Common myeloid progenitor, CD34-positive (primary cell): ENCODE results near the gene USH1C.
A peak's percentile ranks its signal among the peaks of the same experiment; 100 is the strongest.

ENCODE experiments used
- CTCF ChIA-PET: fragments of 350-600 bp; sonication (Branson Sonifier 250); formaldehyde crosslinking; loops from one replicate; lab custom pipeline; 2021; ENCODE audit warnings: antibody characterized with exemption; lab: Charles Lee
- POLR2A ChIA-PET: fragments of 350-600 bp; sonication (Branson Sonifier 250); formaldehyde crosslinking; loops from one replicate; lab custom pipeline; 2021; ENCODE audit warnings: antibody characterized with exemption; lab: Charles Lee
- DNase-seq, 3 donors: peaks; one replicate each; pipeline versions ENCODE4 v3.0.0 to v3.0.0-alpha.2; 2013
- H3K27ac ChIP-seq, 2 experiments: 1 replicate in 1 of 2; 2 replicates in 1 of 2; pipeline ENCODE4 v1.7.0; 2013; ENCODE audit warnings: inconsistent platforms in 2 of 2, low read length in 2 of 2, mild to moderate bottlenecking in 2 of 2, low read depth in 1 of 2, moderate library complexity in 1 of 2; ENCODE audit not compliant: severe bottlenecking in 2 of 2, insufficient read depth in 1 of 2, poor library complexity in 1 of 2
- H3K27me3 ChIP-seq, 5 experiments: replicated peaks in 2 of 5; 1 replicate in 3 of 5; 2 replicates in 2 of 5; pipeline versions ENCODE4 v1.6.1 to v1.7.0; 2013; ENCODE audit warnings: low read length in 4 of 5, mild to moderate bottlenecking in 2 of 5, moderate library complexity in 2 of 5, inconsistent platforms in 1 of 5; ENCODE audit not compliant: insufficient read depth in 5 of 5, control insufficient read depth in 4 of 5
- H3K36me3 ChIP-seq, 4 experiments: 1 replicate in 2 of 4; 2 replicates in 2 of 4; pipeline versions ENCODE4 v1.6.1 to v1.7.0; 2013; ENCODE audit warnings: low read length in 3 of 4, control low read depth in 1 of 4, mild to moderate bottlenecking in 1 of 4; ENCODE audit not compliant: control insufficient read depth in 4 of 4, insufficient read depth in 4 of 4
- H3K4me1 ChIP-seq, 4 experiments: 1 replicate in 3 of 4; 2 replicates in 1 of 4; pipeline versions ENCODE4 v1.6.1 to v1.7.1; 2013; ENCODE audit warnings: low read length in 3 of 4, mild to moderate bottlenecking in 3 of 4, control low read depth in 1 of 4, inconsistent platforms in 1 of 4, moderate library complexity in 1 of 4; ENCODE audit not compliant: control insufficient read depth in 4 of 4, insufficient read depth in 4 of 4; ENCODE audit errors: control extremely low read depth in 1 of 4
- H3K4me3 ChIP-seq, 7 experiments: 1 replicate in 4 of 7; 2 replicates in 3 of 7; pipeline versions ENCODE4 v1.5.1 to v1.7.0; 2013; ENCODE audit warnings: mild to moderate bottlenecking in 7 of 7, low read length in 6 of 7, moderate library complexity in 6 of 7, inconsistent platforms in 2 of 7, low read depth in 2 of 7, control low read depth in 1 of 7; ENCODE audit not compliant: insufficient read depth in 4 of 7, control insufficient read depth in 1 of 7; ENCODE audit errors: extremely low read depth in 1 of 7
- H3K9me3 ChIP-seq, 5 experiments: 1 replicate in 4 of 5; 2 replicates in 1 of 5; pipeline versions ENCODE4 v1.6.1 to v1.7.1; 2013; ENCODE audit warnings: low read length in 4 of 5, mild to moderate bottlenecking in 2 of 5, inconsistent platforms in 1 of 5, low read depth in 1 of 5, moderate library complexity in 1 of 5; ENCODE audit not compliant: control insufficient read depth in 4 of 5, insufficient read depth in 2 of 5; ENCODE audit errors: control extremely low read depth in 1 of 5
- WGBS: methylation state at CpG from one replicate; pipeline ENCODE4 v1.1.5; 2013; ENCODE audit not compliant: insufficient coverage; 5-methylcytosine and 5-hydroxymethylcytosine counted together

USH1C gene

GRCh38 chr11:17488563-17488962, 55.7 kb downstream of the USH1C start:
- Histone ChIP-seq H3K36me3 (no peaks in the 10 kb centered on the region), H3K27ac (no peak overlapping the region), H3K4me3 (no peak overlapping the region), H3K9me3 (peaks cover 0 to 2% (median 0%) of the 10 kb centered on the region in 5 experiments), H3K27me3 (peaks cover 0 to 8% (median 4%) of the 10 kb centered on the region in 5 experiments), H3K4me1 (no peaks in the 10 kb centered on the region)
- CTCF ChIA-PET: interaction anchor here (1.0 to 1.6 kb wide), 2 partner anchors 18 to 40 kb away, joined by 3 to 4 read pairs; no protein-coding TSS in a partner anchor
- WGBS: no CpG with 5 or more reads among the region's 1 CpG
- POLR2A ChIA-PET: no interaction called here
- DNase-seq: no peak

GRCh38 chr11:17486646-17487045, 57.6 kb downstream of the USH1C start:
- Histone ChIP-seq H3K36me3 (no peaks in the 10 kb centered on the region), H3K9me3 (peaks cover 0 to 2% (median 0%) of the 10 kb centered on the region in 5 experiments), H3K4me3 (no peak overlapping the region), H3K27me3 (peaks cover 0 to 8% (median 4%) of the 10 kb centered on the region in 5 experiments), H3K4me1 (no peaks in the 10 kb centered on the region), H3K27ac (no peak overlapping the region)
- ChIA-PET POLR2A (no interaction called here), CTCF (interaction anchor here (1.5 kb wide), 1 partner anchor 16 kb away, joined by 5 read pairs; no protein-coding TSS in a partner anchor)
- 100% methylated on average over 1 of the region's 5 CpGs for WGBS
- no peak for DNase-seq

GRCh38 chr11:17483505-17483904, 60.7 kb downstream of the USH1C start:
- peaks cover 6 to 27% (median 16%) of the 10 kb centered on the region in 5 experiments for H3K27me3 ChIP-seq
- no peak overlapping the region for H3K4me3 ChIP-seq
- CTCF ChIA-PET: interaction anchor here (0.6 kb wide), 1 partner anchor 24 kb away, joined by 3 read pairs; no protein-coding TSS in a partner anchor
- 100% methylated on average over 1 of the region's 2 CpGs for WGBS
- no peaks in the 10 kb centered on the region for H3K36me3 ChIP-seq
- H3K9me3 ChIP-seq: no peaks in the 10 kb centered on the region
- H3K27ac ChIP-seq: no peak overlapping the region
- DNase-seq: no peak
- POLR2A ChIA-PET: no interaction called here
- H3K4me1 ChIP-seq: no peaks in the 10 kb centered on the region

GRCh38 chr11:17481905-17482304, 62.3 kb downstream of the USH1C start:
- Histone ChIP-seq H3K27me3 (peaks cover 19 to 42% (median 27%) of the 10 kb centered on the region in 5 experiments), H3K27ac (no peak overlapping the region), H3K4me1 (peaks cover 0 to under 1% (median 0%) of the 10 kb centered on the region in 4 experiments), H3K9me3 (no peaks in the 10 kb centered on the region), H3K36me3 (no peaks in the 10 kb centered on the region), H3K4me3 (no peak overlapping the region)
- ChIA-PET CTCF (interaction anchor here (0.8 to 1.1 kb wide), 2 partner anchors 12 to 23 kb away, joined by 3 to 4 read pairs; no protein-coding TSS in a partner anchor), POLR2A (no interaction called here)
- no peak for DNase-seq
- WGBS: 100% methylated on average over 2 of the region's 5 CpGs

- H3K27ac ChIP-seq: no peak overlapping the region
- no peaks in the 10 kb centered on the region for H3K36me3 ChIP-seq
- POLR2A ChIA-PET: no interaction called here
- CTCF ChIA-PET: no interaction called here
- no peak for DNase-seq
- H3K27me3 ChIP-seq: peaks cover 19 to 65% (median 32%) of the 10 kb centered on the region in 5 experiments
- H3K4me1 ChIP-seq: peaks cover 0 to 13% (median 5%) of the 10 kb centered on the region in 4 experiments
- no peaks in the 10 kb centered on the region for H3K9me3 ChIP-seq
- WGBS: 43% methylated on average over 13 of the region's 14 CpGs
- H3K4me3 ChIP-seq: no peak overlapping the region
These were observed 64.7 kb downstream of the USH1C start for GRCh38 chr11:17479284-17480214.

GRCh38 chr11:17478070-17478469, 66.1 kb downstream of the USH1C start:
- Histone ChIP-seq H3K4me1 (peaks cover 0 to 13% (median 5%) of the 10 kb centered on the region in 4 experiments), H3K27me3 (peaks cover 19 to 79% (median 35%) of the 10 kb centered on the region in 5 experiments), H3K4me3 (no peak overlapping the region), H3K36me3 (no peaks in the 10 kb centered on the region), H3K9me3 (no peaks in the 10 kb centered on the region), H3K27ac (no peak overlapping the region)
- 70% methylated on average over 6 of the region's 6 CpGs for WGBS
- CTCF ChIA-PET: no interaction called here
- POLR2A ChIA-PET: no interaction called here
- DNase-seq: peak in 1 of 3 donors; percentile 5

GRCh38 chr11:17477361-17477760, 66.9 kb downstream of the USH1C start:
- peaks cover 19 to 86% (median 38%) of the 10 kb centered on the region in 5 experiments for H3K27me3 ChIP-seq
- WGBS: 57% methylated on average over 4 of the region's 6 CpGs
- ChIA-PET CTCF (no interaction called here), POLR2A (no interaction called here)
- no peaks in the 10 kb centered on the region for H3K9me3 ChIP-seq
- H3K36me3 ChIP-seq: no peaks in the 10 kb centered on the region
- H3K4me3 ChIP-seq: no peak overlapping the region
- peaks cover 0 to 13% (median 5%) of the 10 kb centered on the region in 4 experiments for H3K4me1 ChIP-seq
- H3K27ac ChIP-seq: no peak overlapping the region
- DNase-seq: no peak
